ENCODE measurements around the gene KCNC1.

Gene KCNC1

DNA sequence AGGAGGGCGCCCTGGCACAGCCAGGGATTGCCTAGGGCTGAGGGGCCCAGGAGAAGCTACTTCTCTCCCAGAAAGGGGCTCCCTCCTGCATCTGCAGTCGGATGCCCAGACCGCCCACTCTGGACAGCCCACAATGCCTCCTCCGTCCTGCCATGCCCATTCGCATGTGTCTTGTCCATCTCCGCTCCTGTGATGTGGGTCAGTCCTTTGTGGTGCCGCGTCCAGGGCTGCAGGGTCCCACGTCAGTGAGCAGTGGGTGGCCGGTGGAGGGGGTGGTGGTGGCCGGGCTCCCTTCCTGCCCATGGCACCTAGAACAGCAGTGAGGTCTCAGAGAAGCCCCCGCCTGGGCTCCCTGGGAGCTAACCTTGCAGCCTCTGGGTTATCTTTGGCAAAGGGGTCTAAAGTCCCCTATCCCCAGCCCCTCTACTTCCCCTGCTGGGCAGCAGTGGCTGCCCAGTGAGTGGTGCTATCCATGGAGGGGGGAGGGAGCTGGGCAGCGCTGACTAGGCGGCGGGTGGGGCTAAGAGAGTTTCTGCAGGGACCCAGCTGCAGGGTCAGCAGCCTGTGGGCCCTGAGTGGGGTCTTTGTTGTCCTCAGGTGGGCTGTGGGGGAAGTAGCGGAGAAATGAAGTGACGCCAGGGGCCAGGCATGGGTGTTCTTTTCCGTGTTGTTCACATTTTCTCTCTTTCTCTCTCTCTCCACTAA, 41.1 kb downstream of the KCNC1 start:
- no peak for FAIRE-seq

DNA sequence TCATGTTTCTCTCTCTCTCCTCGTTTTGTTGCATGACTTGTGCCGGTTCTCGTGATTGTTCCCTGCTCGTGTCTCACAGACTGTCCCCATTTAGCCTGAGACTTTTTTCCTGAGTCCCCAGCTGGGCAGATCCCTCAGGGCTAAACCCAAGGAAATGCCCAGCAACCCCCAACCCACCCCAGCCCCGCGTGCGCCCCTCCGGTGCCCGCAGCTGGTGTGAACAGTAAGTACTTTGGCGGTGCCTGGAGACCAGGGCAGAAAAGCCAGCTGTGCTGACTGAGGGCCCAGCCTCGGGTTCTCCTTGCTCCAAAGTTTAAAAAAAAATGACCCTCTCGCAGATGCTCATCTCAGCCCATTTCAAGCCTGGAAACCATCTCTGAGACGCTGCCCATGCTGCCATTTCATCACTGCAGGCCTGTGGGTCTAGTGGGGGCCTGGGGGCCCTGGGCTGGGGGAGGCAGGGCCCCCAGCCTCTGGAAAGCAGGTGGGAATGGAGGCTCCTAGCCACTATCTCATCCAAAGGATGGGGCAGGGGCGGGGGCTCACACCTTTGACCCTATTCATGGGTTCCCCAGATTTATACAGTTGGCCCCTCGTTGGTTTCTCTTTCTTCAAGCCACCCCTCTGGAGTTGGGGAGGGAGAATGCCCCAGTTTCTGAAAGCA, 41.8 kb downstream of the KCNC1 start:
- no peak for FAIRE-seq

DNA sequence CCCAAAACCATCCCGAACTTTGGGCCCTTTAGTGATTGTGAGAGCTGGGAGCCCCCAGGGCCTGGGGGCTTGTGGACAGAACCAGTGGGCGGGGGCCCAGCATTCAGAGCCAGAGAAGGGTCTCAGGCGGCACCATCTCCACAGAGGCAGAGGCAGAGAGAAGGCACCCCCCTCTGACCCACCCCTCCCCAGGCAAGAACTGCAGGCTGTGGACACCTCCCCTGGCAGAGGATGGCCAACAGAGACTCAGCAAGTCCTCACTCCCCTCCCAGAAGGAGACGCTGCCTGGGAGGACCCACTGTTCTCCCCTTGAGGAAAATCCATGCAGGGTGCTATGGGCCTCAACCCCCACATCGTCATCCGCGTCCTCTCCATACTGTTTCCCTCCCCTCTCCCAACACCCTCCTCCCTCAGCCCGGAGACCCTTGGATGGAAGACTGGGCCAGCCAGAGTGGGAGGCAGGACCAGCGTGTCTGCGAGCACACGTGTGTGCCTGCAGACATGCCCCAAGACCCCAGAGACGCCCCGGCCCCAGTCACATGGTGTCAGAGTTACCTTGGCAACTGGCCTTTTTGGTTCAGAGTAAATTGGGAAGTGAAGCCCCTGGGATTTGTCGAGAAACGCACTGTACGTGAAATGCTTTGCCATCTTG, 42.6 kb downstream of the KCNC1 start:
- no peak for FAIRE-seq

DNA sequence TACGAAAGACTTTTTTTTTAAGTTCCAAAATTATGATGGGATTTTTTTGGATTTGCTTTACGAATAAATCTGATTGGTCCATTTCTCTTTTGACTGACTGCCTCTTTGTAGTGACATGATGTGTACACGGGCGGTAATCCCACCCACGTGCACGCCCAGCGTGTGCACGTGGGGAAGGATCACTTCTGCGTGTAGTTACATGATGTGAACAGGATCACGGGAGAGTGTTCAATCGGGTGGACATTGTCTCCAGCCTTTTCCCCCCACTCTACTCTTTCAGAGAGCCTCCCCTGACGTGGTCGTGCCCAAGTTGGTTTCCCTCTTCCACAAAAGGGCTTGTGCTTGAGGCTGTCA, 43.1 kb downstream of the KCNC1 start:
- FAIRE-seq, result no peak

DNA sequence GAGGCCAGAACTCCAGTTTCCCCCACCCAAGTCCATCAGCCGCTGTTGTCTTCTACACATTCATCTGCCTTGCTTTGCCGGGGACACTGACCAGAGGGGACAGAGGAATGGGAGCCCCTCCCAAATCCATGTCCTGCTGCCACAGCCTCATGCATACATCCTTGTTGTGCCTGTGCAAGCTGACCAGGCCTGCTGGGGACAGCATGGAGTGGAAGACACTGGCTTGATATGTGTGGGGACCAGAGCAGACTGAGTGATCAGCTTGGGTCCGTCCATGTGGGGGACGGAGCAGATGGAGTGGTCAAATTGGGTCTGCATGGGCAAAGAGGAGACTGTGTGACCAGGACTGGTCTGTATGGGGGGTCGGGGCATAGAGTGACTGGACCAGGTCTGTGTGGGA, 43.8 kb downstream of the KCNC1 start:
- FAIRE-seq, result no peak

DNA sequence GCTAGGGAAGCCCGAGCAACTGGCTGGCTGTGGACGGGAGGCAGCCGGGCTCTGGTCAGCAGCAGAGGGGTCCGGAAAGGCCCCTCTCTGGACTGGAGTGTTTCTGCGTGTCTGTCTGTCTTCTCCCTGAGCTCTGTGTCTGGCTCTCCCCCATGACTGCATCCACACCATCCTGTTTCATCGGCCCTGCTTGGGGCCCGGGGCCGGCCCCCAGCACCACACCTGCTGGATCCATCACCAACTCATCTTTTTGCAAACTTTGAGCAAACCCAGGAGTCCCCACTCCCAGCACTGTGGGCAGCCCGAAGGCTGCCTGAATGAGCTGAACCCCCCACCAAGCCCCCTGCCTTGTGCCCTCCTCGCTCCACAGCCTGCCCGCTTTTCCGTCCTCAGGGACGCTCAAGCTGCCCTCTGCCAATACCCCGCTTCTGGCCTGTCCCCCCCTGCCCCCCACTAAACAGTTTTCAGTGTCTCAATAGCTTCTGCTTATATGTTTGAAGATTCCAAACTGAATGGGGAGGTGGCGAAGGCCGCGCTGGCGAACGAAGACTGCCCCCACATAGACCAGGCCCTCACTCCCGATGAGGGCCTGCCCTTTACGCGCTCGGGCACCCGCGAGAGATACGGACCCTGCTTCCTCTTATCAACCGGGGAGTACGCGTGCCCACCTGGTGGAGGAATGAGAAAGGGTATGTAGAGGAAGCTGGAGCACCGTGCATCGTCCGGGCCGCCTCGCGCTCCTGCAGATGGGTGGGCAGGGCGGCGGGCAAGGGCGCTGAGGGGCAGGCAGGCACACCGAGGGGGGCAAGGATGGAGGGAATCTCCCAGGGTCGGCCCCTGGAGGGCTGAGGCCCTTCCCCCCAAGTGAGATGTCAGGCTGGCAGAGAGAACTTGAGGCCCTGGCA, 44.6 kb downstream of the KCNC1 start:
- FAIRE-seq, result no peak

DNA sequence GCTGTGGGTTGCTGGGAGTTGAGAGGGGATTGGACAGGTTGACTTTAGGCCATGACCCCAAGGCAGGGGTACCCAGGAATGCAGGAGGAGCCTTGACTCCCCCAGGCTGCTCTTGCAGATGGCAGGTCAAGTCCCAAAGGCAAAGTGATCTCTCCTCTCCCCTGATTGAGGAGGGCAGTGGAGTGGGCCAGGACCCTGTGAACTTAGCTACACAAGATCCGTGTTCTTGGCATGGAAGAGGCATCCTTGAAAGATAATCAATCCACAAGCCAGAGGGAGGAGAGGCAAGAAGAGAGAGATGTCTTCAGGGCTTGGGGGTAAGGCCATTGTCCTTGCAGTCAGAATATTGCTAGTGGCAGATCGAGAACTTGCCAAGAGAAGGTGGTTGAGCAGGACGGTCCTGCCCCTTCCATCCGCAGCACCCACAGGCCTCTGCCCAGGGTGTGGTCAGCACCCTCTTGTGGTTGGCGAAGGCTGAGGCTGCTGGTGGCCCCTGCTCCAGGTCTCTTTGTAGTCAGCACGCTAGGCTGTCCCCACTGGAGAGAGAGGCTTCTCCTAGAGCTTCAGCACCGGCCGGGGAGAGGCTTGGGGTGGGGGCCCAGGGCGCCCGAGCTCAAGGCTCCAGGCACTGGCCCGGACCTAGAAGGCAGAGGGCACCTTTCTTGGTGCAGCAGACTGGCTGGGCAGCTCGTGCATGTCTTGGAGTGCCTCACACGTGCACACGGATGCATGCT, 45.4 kb downstream of the KCNC1 start:
- no peak for FAIRE-seq

DNA sequence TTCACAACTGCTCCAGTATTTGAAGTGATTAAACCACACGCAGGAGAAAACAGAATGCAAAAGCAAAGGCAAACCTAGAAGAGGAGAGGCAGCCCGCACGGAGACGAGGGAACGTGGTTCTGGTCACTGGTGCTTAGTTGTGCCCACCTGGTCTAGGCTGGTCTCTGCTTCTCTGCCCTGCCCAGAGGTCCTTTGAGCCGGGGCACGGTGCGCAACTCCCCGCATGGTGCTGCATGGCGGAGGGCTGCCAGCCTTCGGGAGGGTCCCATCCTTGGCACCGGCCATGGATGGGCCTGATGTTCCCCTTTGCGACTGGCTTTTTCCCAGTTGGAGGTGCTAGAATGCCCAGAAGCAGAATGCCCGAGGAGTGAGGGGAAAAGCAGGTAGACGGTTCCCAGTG, 46.1 kb downstream of the KCNC1 start:
- no peak for FAIRE-seq

DNA sequence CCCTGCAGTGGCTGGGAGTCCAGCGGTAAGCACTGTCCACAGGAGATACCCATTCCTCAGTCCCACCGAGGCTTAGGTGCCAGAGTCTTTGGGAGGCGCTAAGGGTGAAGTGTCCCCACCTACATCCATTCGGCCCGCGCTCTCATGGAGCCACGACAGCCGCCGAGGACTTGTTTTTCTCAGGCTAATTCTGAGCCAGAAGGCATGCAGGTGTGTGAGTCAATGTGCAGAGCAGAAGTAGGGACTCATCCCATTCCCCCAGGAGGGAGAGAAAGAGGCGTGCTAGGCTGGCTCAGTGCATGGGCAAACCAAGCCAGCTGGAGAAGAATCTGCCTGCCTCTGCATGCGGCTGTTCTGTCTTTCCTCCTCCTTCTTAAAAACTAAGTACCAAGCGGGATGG, 46.6 kb downstream of the KCNC1 start:
- FAIRE-seq, result no peak

DNA sequence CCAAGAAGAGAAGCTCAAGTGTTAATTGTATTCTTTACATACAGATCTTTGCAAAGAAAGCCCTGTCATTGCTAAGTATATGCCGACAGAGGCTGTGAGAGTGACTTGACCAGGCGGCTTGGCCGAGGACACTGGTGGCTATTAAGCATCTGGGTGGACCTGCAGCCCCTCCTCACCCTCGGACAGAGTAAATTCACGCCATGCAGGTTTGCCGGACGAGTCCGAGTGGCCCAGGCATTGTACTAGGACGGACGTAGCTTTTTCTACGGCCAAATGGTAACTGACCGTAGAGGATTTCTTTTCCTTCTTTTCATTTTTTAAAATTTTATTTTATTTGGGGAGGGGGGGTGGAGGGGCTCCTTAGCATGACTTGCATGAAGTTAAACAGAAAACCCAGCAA, 47.0 kb downstream of the KCNC1 start:
- FAIRE-seq, result no peak

DNA sequence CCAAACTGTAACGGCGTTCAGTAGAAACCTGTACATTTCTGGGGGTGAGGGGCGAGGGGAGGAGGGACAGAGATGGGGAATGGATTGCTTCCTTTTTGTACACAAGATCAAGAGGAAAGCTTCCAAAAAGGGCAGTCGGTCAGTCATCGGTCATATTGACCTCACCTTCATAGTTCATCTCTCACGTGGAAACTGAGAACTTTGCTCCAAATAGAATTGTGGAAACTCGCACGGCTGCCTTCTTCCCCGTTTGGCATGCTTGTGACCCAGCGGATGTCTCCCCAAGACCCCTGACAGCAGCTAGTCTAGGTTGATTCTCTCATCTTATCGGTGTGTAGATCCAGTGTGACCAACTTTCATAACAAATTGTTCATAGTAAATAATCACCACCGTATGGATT, 47.6 kb downstream of the KCNC1 start:
- no peak for FAIRE-seq

DNA sequence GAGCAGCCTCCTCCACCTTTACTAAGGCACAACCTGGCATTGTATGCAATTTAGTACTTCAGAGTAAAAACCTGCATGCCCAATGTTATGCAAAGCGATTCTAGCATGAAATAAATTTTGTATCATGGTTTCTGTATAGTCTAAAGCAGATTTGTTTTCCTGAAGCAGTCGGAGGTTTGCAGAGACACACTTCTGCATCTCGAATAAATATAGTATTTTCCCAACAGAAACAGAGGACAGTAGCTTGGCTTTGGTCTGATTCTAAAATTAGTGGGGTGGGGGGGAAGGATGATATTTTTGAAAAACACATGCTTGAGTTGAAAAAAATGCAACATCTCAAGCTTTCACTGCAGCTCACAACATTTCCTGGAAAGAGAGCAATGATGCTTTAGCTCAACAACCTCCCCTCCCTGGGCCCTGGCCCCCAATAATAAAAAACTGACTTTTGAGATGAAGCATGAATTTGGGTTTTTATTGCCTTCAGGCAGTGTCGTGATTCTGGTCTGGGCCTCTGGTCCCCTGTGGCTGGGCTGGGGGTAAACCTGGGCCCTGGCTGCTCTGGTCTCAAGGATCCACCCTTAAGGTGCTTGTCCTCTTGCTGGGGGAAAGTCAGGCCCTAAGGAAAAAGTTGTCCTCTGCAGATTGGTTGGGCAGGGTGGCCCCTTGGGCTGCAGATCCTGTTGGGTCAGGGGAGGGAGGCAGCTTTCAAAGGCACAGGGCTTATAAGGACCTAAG, 48.2 kb downstream of the KCNC1 start:
- no peak for FAIRE-seq

DNA sequence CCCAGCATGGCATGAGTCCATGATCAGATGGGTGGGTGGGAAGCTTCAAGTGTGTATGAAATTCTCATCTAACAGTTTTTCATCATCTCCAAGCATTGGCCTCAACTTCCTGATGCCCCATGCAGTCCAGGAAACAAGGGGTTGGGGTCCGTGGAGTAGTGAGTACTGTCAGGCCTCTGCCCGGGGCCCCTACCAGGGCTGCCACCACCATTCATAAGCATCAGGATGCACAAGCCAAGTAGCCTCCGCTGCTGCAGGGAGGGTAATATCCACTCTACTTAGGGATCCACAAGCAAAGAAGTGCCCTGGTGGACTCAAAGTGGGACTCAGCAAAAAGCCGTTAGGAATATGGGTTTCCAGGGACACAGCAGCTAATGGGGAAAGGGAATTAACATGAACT, 49.3 kb downstream of the KCNC1 start:
- no peak for FAIRE-seq

DNA sequence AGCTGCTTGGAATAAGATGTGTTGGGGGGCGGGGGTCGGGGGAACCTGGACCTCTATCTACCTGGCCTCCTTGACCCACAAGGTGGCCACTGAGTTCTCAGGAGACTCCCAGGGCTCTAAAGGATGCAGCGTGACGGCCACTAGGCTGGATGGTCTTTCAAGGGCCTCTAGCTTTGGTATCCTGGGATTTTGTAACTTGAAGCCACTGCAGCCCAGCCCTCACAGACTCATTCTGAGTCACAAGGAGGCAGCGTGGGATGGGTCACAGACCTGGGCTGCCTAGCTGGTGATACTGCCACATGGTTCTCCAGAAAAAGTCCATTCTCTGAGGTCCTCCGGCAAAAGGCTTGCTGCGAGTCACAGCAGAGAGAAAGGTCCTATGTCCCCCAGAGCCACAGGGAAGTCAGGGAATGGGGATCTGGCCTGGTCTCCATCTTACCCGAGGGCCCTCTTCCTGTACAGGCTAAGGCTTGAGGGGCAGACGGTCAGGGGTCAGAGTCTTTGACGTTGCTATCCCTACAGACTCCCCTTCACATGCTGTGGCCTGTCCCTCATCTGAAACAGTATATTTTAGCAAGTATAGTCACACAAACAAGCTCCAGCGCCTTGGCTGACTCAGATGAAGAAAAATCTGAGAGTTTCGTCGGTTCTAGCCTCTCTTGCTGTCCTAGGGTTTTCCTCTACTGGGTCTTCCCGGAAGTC, 52.4 kb downstream of the KCNC1 start:
- no peak for FAIRE-seq

DNA sequence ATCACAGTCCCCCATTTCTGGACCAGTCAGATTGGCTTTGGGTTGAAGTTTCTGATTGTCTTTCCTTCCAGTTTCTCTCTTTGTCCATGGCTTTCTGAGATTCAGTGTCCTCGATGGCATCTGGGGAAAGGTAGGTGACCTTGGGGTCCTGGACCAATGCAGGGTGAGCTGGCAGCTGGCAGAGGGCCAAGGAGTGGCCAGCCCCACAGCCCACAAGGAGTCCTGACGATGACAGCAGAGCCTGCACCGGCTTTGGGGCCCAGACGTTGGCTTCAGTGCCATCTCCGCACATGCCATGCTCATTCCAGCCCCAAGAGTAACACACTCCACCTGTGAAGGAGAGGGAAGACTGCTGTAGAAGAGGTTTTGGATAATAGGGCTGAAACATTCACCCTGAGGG, 53.5 kb downstream of the KCNC1 start:
- FAIRE-seq, result no peak

DNA sequence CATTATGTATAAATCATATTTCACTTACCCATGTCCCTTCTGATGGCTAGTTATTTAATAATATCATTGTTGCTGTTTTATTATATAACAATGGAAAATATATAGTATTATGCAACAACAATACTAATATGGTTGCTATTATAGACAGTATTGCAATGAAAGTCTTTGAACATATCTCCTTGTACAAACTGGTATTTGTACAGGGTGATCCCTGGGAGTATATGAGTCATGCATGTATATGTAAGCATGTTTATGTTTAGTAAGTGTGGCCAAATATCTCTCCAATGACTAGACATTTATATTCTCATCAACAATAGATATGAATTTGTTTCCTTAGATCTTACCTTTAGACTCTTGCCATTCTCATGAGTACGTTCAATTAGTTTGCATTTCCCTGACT, 55.9 kb downstream of the KCNC1 start:
- no peak for FAIRE-seq

DNA sequence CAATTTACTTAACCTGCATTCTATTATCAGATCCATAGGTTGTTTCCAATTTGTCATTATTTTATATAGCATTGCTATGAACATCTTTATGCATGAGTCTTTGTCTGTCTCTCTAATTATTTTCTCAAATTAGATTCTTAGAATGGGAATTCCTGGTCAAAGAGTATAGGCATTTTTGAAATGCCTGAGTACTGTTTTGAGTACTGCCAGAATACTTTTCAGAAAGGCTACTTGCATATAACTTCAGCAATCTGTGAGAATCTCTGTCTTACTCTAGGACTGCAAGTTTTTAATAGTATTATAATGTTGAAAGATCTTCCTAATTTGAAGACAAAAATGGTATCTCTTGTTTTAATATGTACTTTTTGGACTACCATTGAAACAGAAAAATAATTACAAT, 56.6 kb downstream of the KCNC1 start:
- FAIRE-seq, result no peak

DNA sequence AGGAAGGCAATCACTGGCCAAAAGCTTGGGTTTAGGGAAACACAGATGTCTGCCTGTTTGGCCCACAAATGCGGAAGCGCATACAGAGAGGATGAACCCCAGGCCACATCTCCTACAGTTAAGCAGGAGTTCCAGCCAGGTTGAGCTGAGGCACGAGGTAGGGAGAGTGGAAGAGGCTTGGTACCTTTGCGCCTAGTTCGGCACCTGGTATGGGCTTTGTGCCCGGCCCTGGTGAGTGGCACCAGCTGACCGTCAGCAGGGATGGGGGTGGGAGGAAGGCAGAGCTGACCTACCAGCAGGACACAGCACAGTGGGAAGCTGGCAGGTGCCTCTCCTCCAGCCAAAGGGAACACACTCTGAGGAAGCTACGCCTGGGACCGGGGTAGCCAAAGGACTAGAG, 57.6 kb downstream of the KCNC1 start:
- no peak for FAIRE-seq

DNA sequence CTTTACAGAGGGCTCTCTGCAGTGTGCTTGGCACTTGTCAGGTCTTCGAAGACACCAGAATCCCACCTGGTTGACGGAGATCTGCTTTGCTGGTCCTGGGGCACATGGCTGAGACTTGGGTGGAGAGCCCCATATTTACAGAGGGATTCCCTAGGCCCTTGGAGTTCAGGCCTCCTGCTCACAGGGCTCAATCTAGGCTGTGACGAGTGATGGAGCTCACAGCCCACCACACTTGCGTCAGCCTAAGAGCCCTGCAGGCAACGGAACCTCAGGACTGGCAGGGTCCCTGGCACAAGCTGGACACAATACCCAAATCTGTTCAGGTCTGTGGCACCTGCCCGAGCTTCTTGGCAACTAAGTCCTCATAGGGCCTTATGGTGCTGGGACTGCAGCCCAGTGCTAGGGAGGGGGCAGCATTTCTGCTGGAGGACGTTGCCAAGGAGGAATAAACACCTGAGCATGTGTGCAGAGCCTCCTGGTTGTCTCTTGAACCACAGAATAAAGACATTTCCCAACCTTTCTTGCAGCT, 59.1 kb downstream of the KCNC1 start:
- FAIRE-seq, result no peak

DNA sequence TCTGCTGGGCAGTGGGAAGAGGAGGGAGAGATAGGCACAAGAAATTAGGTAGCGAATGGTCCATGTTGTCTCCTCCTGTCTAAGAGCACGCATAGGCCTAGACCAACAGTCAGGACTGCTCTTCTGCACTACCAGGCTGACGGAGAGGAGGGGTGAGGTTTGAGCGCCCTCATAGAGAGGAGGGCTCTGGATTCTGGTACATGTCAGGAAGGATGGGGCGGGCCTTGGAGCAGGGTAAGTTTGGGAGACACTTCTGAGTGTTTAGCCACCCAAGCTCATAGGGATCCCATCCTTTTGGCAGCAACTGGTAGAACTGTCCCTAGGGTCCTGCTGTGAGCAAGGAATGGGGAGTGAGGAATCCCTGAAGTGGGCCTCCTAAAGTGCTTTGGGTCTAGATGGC, 60.4 kb downstream of the KCNC1 start:
- no peak for FAIRE-seq

DNA sequence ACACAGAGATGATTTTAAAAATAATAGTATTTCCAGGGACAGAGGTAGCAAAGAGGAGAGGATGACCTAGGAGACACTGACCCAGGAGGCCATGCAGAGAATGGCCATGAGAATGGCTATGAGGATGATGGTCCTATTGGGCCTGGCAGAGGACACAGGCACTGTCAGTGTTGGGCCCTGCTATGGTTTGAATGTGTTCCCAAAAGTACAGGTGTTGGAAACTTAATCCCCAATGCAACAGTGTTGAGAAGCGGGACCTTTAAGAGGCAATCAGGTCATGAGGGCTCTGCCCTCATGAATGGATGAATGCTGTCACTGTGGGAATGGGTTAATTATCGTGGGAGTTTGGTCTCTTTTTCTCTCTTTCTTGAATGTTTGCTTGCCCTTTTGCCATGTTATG, 61.6 kb downstream of the KCNC1 start:
- no peak for FAIRE-seq
